Measurements from ENCODE around the gene PACRG.

Gene PACRG

GRCh38 chr6:163255265-163255664 is 527.5 kb downstream of the PACRG start:
- DNase-seq = no peak

GRCh38 chr6:163259689-163260088 is 531.9 kb downstream of the PACRG start:
- DNase-seq = no peak

- no peak for DNase-seq
Observed at GRCh38 chr6:163260111-163260895, 532.5 kb downstream of the PACRG start.

GRCh38 chr6:163260911-163261310 is 533.1 kb downstream of the PACRG start:
- no peak for DNase-seq

GRCh38 chr6:163261361-163261760 is 533.6 kb downstream of the PACRG start:
- no peak for DNase-seq

GRCh38 chr6:163262080-163262479 is 534.3 kb downstream of the PACRG start:
- no peak for DNase-seq

GRCh38 chr6:163263196-163263595 is 535.4 kb downstream of the PACRG start:
- DNase-seq = no peak

GRCh38 chr6:163263998-163264661 is 536.4 kb downstream of the PACRG start:
- DNase-seq = no peak

- no peak for DNase-seq
Observed at GRCh38 chr6:163264662-163265035, 536.9 kb downstream of the PACRG start.

GRCh38 chr6:163281634-163282033 is 553.9 kb downstream of the PACRG start:
- DNase-seq = no peak

- no peak for DNase-seq
Observed at GRCh38 chr6:163282672-163283071, 554.9 kb downstream of the PACRG start.

- DNase-seq = no peak
Observed at GRCh38 chr6:163284151-163284550, 556.4 kb downstream of the PACRG start.

- no peak for DNase-seq
Observed at GRCh38 chr6:163285691-163286090, 557.9 kb downstream of the PACRG start.

GRCh38 chr6:163287626-163288025 is 559.9 kb downstream of the PACRG start:
- no peak for DNase-seq

GRCh38 chr6:163288066-163288465 is 560.3 kb downstream of the PACRG start:
- no peak for DNase-seq

GRCh38 chr6:163288915-163289314 is 561.1 kb downstream of the PACRG start:
- DNase-seq = no peak

GRCh38 chr6:163289447-163289846 is 561.7 kb downstream of the PACRG start:
- no peak for DNase-seq

- no peak for DNase-seq
Observed at GRCh38 chr6:163290545-163291274, 562.9 kb downstream of the PACRG start.

GRCh38 chr6:163291622-163292021 is 563.8 kb downstream of the PACRG start:
- no peak for DNase-seq

- DNase-seq = no peak
Observed at GRCh38 chr6:163293286-163293685, 565.5 kb downstream of the PACRG start.

GRCh38 chr6:163294734-163295133 is 567.0 kb downstream of the PACRG start:
- DNase-seq = no peak

GRCh38 chr6:163296835-163297519 is 569.2 kb downstream of the PACRG start:
- DNase-seq = no peak
